Measurements from ENCODE around the gene ADCY5.
"Not testable (repeated sequence)": the region's sequence is repeated elsewhere in the genome, so short reads cannot be mapped to it uniquely, and the experiment has no call there.

ADCY5 gene

GRCh38 chr3:123258811-123259420, 190.0 kb downstream of the ADCY5 start:
- in situ Hi-C loops (cut with HindIII; ENCODE audit: low sequenced_read_pairs), result no loop called here
- peak; percentile 60 for DNase-seq (ENCODE audit: low read depth)
- peak; percentile 59 for TF ChIP-seq CTCF (IDR thresholded peaks at IDR 0.05; ENCODE audit: low read depth, low read length, missing control alignments)
- H3K4me3 ChIP-seq (ENCODE audit: low read depth, low read length), result no peak overlapping the region

GRCh38 chr3:123258359-123258758, 190.5 kb downstream of the ADCY5 start:
- TF ChIP-seq CTCF (IDR thresholded peaks at IDR 0.05; ENCODE audit: low read depth, low read length, missing control alignments), result no peak
- no peak for DNase-seq (ENCODE audit: low read depth)
- H3K4me3 ChIP-seq (ENCODE audit: low read depth, low read length), result no peak overlapping the region
- in situ Hi-C loops (cut with HindIII; ENCODE audit: low sequenced_read_pairs), result no loop called here

GRCh38 chr3:123256256-123256655, 192.6 kb downstream of the ADCY5 start:
- no peak for TF ChIP-seq CTCF (IDR thresholded peaks at IDR 0.05; ENCODE audit: low read depth, low read length, missing control alignments)
- in situ Hi-C loops (cut with HindIII; ENCODE audit: low sequenced_read_pairs), result no loop called here
- H3K4me3 ChIP-seq (ENCODE audit: low read depth, low read length), result no peak overlapping the region
- no peak for DNase-seq (ENCODE audit: low read depth)

- TF ChIP-seq CTCF (IDR thresholded peaks at IDR 0.05; ENCODE audit: low read depth, low read length, missing control alignments), result no peak
- in situ Hi-C loops (cut with HindIII; ENCODE audit: low sequenced_read_pairs), result no loop called here
- no peak overlapping the region for H3K4me3 ChIP-seq (ENCODE audit: low read depth, low read length)
- DNase-seq (ENCODE audit: low read depth), result no peak
These were observed 202.0 kb downstream of the ADCY5 start for GRCh38 chr3:123246866-123247265.

- H3K4me3 ChIP-seq (ENCODE audit: low read depth, low read length), result no peak overlapping the region
- TF ChIP-seq CTCF (IDR thresholded peaks at IDR 0.05; ENCODE audit: low read depth, low read length, missing control alignments), result no peak
- in situ Hi-C loops (cut with HindIII; ENCODE audit: low sequenced_read_pairs), result no loop called here
- no peak for DNase-seq (ENCODE audit: low read depth)
These were observed 204.8 kb downstream of the ADCY5 start for GRCh38 chr3:123244128-123244527.

- in situ Hi-C loops (cut with HindIII; ENCODE audit: low sequenced_read_pairs), result no loop called here
- H3K4me3 ChIP-seq (ENCODE audit: low read depth, low read length), result no peak overlapping the region
- DNase-seq (ENCODE audit: low read depth), result no peak
- TF ChIP-seq CTCF (IDR thresholded peaks at IDR 0.05; ENCODE audit: low read depth, low read length, missing control alignments), result no peak
These were observed 209.1 kb downstream of the ADCY5 start for GRCh38 chr3:123239756-123240155.

- H3K4me3 ChIP-seq (ENCODE audit: low read depth, low read length); in situ Hi-C loops (cut with HindIII; ENCODE audit: low sequenced_read_pairs); DNase-seq (ENCODE audit: low read depth): not testable (repeated sequence)
These were observed 209.7 kb downstream of the ADCY5 start for GRCh38 chr3:123239186-123239585.
